Measurements from ENCODE around the gene THOC5.
"Not testable (repeated sequence)": the region's sequence is repeated elsewhere in the genome, so short reads cannot be mapped to it uniquely, and the experiment has no call there.

Gene THOC5

GRCh38 chr22:29563652-29564460, 10.3 kb upstream of the THOC5 start:
- DNase-seq (ENCODE audit: low read depth) = no peak

GRCh38 chr22:29559853-29560252, 6.3 kb upstream of the THOC5 start:
- DNase-seq (ENCODE audit: low read depth) = no peak

GRCh38 chr22:29559030-29559429, 5.5 kb upstream of the THOC5 start:
- no peak for DNase-seq (ENCODE audit: low read depth)

- no peak for DNase-seq (ENCODE audit: low read depth)
Measured at GRCh38 chr22:29555065-29555644, 1.6 kb upstream of the THOC5 start.

GRCh38 chr22:29552357-29552756, 1.2 kb downstream of the THOC5 start:
- not testable (repeated sequence) for DNase-seq (ENCODE audit: low read depth)

- DNase-seq (ENCODE audit: low read depth) = no peak
Measured at GRCh38 chr22:29550005-29550404, 3.6 kb downstream of the THOC5 start.

GRCh38 chr22:29545045-29545444, 8.5 kb downstream of the THOC5 start:
- not testable (repeated sequence) for DNase-seq (ENCODE audit: low read depth)

- DNase-seq (ENCODE audit: low read depth) = no peak
Measured at GRCh38 chr22:29541845-29542244, 11.7 kb downstream of the THOC5 start.

- no peak for DNase-seq (ENCODE audit: low read depth)
Measured at GRCh38 chr22:29539105-29539504, 14.5 kb downstream of the THOC5 start.

GRCh38 chr22:29536411-29536810, 17.1 kb downstream of the THOC5 start:
- no peak for DNase-seq (ENCODE audit: low read depth)

GRCh38 chr22:29531419-29531818, 22.1 kb downstream of the THOC5 start:
- no peak for DNase-seq (ENCODE audit: low read depth)

- DNase-seq (ENCODE audit: low read depth) = no peak
Measured at GRCh38 chr22:29530716-29531115, 22.8 kb downstream of the THOC5 start.

GRCh38 chr22:29528144-29528543, 25.4 kb downstream of the THOC5 start:
- DNase-seq (ENCODE audit: low read depth) = no peak

- DNase-seq (ENCODE audit: low read depth) = no peak
Measured at GRCh38 chr22:29524442-29525191, 28.9 kb downstream of the THOC5 start.

- DNase-seq (ENCODE audit: low read depth) = no peak
Measured at GRCh38 chr22:29523761-29524160, 29.8 kb downstream of the THOC5 start.

- DNase-seq (ENCODE audit: low read depth) = no peak
Measured at GRCh38 chr22:29521526-29521925, 32.0 kb downstream of the THOC5 start.

GRCh38 chr22:29520851-29521250, 32.7 kb downstream of the THOC5 start:
- DNase-seq (ENCODE audit: low read depth) = peak; percentile 50

GRCh38 chr22:29519996-29520395, 33.6 kb downstream of the THOC5 start:
- DNase-seq (ENCODE audit: low read depth) = no peak

- no peak for DNase-seq (ENCODE audit: low read depth)
Measured at GRCh38 chr22:29518427-29518826, 35.1 kb downstream of the THOC5 start.

GRCh38 chr22:29517215-29517908, 36.2 kb downstream of the THOC5 start:
- no peak for DNase-seq (ENCODE audit: low read depth)

GRCh38 chr22:29512031-29512430, 41.5 kb downstream of the THOC5 start:
- no peak for DNase-seq (ENCODE audit: low read depth)

- DNase-seq (ENCODE audit: low read depth) = no peak
Measured at GRCh38 chr22:29511126-29511862, 42.3 kb downstream of the THOC5 start.

Measured in HS-5 (cell line).